B cell (primary cell): ENCODE data around the gene CEP164. TPM values are rescaled to one million over a fixed set of nuclear protein-coding genes. Genes with fewer than 3 reads are reported as not detected.

Source experiments
- ATAC-seq: fragments of 200-7000 bp; cut with Tn5 transposase; one replicate; pipeline ENCODE4 v1.10.0; 2021; ENCODE audit warnings: low read depth, mild to moderate bottlenecking, moderate number of reproducible peaks, moderate library complexity
- CTCF ChIA-PET: fragments of 350-600 bp; sonication (Branson Sonifier 250); formaldehyde crosslinking; loops from one replicate; lab custom pipeline; 2021; ENCODE audit warnings: antibody characterized with exemption, inconsistent platforms; lab: Charles Lee
- POLR2A ChIA-PET: fragments of 350-600 bp; sonication (Branson Sonifier 250); formaldehyde crosslinking; loops from one replicate; lab custom pipeline; 2021; ENCODE audit warnings: antibody characterized with exemption; lab: Charles Lee
- DNase-seq: peaks from one replicate; pipeline ENCODE4 v3.0.0; 2013
- H2AFZ ChIP-seq: 2 replicates; pipeline ENCODE4 v1.6.1; 2012; ENCODE audit warnings: mild to moderate bottlenecking, low read depth, low read length; ENCODE audit not compliant: insufficient read depth, poor library complexity, severe bottlenecking
- H3K27ac ChIP-seq, 2 donors: 1 replicate in 1 of 2; 2 replicates in 1 of 2; pipeline ENCODE4 v1.5.1; 2012 to 2013; ENCODE audit warnings: low read length in 2 of 2, mild to moderate bottlenecking in 2 of 2, moderate library complexity in 1 of 2
- H3K27me3 ChIP-seq, 4 experiments: fragments of 200-600 bp in 1 of 4; sonication (generic) in 1 of 4; replicated peaks in 1 of 4; 1 replicate in 2 of 4; 2 replicates in 2 of 4; pipeline versions ENCODE4 v1.6.1 to v1.7.0; 2013 to 2016; ENCODE audit warnings: low read length in 3 of 4, mild to moderate bottlenecking in 2 of 4, mixed read lengths in 1 of 4, moderate library complexity in 1 of 4; ENCODE audit not compliant: insufficient read depth in 4 of 4, control insufficient read depth in 3 of 4; ENCODE audit errors: control extremely low read depth in 1 of 4
- H3K36me3 ChIP-seq, 2 experiments: replicated peaks in 1 of 2; 1 replicate in 1 of 2; 2 replicates in 1 of 2; pipeline versions ENCODE4 v1.6.1 to v1.7.1; 2013; ENCODE audit warnings: low read length in 1 of 2; ENCODE audit not compliant: insufficient read depth in 2 of 2, control insufficient read depth in 1 of 2; ENCODE audit errors: control extremely low read depth in 1 of 2, extremely low read depth in 1 of 2
- H3K4me1 ChIP-seq, 2 donors: fragments of 200-600 bp in 1 of 2; sonication (generic) in 1 of 2; 1 replicate in 1 of 2; 2 replicates in 1 of 2; pipeline versions ENCODE4 v1.5.1 to v1.6.1; 2013 to 2017; ENCODE audit warnings: low read length in 2 of 2; ENCODE audit not compliant: control insufficient read depth in 2 of 2, insufficient read depth in 2 of 2
- H3K4me2 ChIP-seq: replicated peaks from 2 replicates; pipeline ENCODE3; 2012; ENCODE audit warnings: mild to moderate bottlenecking, low read depth, low read length; ENCODE audit not compliant: poor library complexity, severe bottlenecking
- H3K4me3 ChIP-seq, 5 experiments: fragments of 200-600 bp in 1 of 5; sonication (generic) in 1 of 5; 1 replicate in 3 of 5; 2 replicates in 2 of 5; pipeline versions ENCODE4 v1.5.1 to v1.7.0; 2011 to 2016; ENCODE audit warnings: low read length in 4 of 5, mild to moderate bottlenecking in 4 of 5, low read depth in 2 of 5, control low read depth in 1 of 5, moderate library complexity in 1 of 5; ENCODE audit not compliant: insufficient read depth in 1 of 5; ENCODE audit errors: control extremely low read depth in 1 of 5, extremely low read depth in 1 of 5
- H3K79me2 ChIP-seq: fragments of 200-600 bp; sonication (generic); one replicate; pipeline ENCODE4 v1.6.0; 2016; ENCODE audit warnings: low read length; ENCODE audit not compliant: control insufficient read depth, insufficient read depth
- H3K9ac ChIP-seq: fragments of 200-600 bp; sonication (generic); 2 replicates; pipeline ENCODE4 v1.6.1; 2017; ENCODE audit warnings: mild to moderate bottlenecking, low read length, moderate library complexity
- H3K9me3 ChIP-seq, 3 donors: one replicate each; pipeline versions ENCODE4 v1.6.1 to v1.7.1; 2013; ENCODE audit warnings: low read length in 2 of 3; ENCODE audit not compliant: control insufficient read depth in 2 of 3, insufficient read depth in 1 of 3; ENCODE audit errors: control extremely low read depth in 1 of 3
- H4K20me1 ChIP-seq: 2 replicates; pipeline ENCODE4 v1.6.0; 2012; ENCODE audit warnings: mild to moderate bottlenecking, low read length; ENCODE audit not compliant: insufficient read depth, control insufficient read depth, poor library complexity, severe bottlenecking
- H3K27ac Mint-ChIP-seq: one replicate; pipeline ENCODE4 v1.8.0; 2021; ENCODE audit warnings: mixed read lengths
- H3K27me3 Mint-ChIP-seq: one replicate; pipeline ENCODE4 v1.8.0; 2021; ENCODE audit warnings: mixed read lengths
- H3K4me1 Mint-ChIP-seq: one replicate; pipeline ENCODE4 v1.8.0; 2021; ENCODE audit warnings: mixed read lengths
- H3K4me3 Mint-ChIP-seq: one replicate; pipeline ENCODE4 v1.8.0; 2021; ENCODE audit warnings: mixed read lengths
- H3K9me3 Mint-ChIP-seq: one replicate; pipeline ENCODE4 v1.8.0; 2022; ENCODE audit warnings: mixed read lengths; ENCODE audit not compliant: insufficient read depth
- CTCF ChIP-seq: fragments of 200-600 bp; IDR thresholded peaks from one replicate; pipeline ENCODE4 v1.8.0; 2022; ENCODE audit warnings: antibody characterized with exemption, mild to moderate bottlenecking
- EZH2 ChIP-seq: IDR thresholded peaks from 2 replicates; pipeline ENCODE4 v1.6.1; 2012; ENCODE audit warnings: borderline replicate concordance, low read depth, mild to moderate bottlenecking, moderate library complexity, low read length; ENCODE audit not compliant: insufficient read depth, poor library complexity, severe bottlenecking
- WGBS: methylation state at CpG from one replicate; pipeline ENCODE4 v1.1.5; 2013; ENCODE audit warnings: missing lambda C conversion rate; ENCODE audit not compliant: insufficient coverage; 5-methylcytosine and 5-hydroxymethylcytosine counted together
- intact Hi-C: fragments of 100-400 bp; cut with micrococcal nuclease; formaldehyde crosslinking; loops from one replicate; pipeline ENCODE4 v1.10.0; 2022
- polyA plus RNA-seq: library from polyadenylated mRNA; depleted of rRNA; stranded (reverse); fragments of >200 nt; gene quantifications from 2 replicates; pipeline ENCODE4 v1.2.3, GENCODE V29; 2012
- total RNA-seq, 2 donors: library from RNA; stranded (reverse); fragments of 120-200 nt in 1 of 2; gene quantifications; 1 replicate in 1 of 2; 2 replicates in 1 of 2; pipeline versions ENCODE4 v1.2.3 to v1.2.4, GENCODE V29; 2013 to 2022

Gene CEP164
- total and polyA plus RNA-seq, 2 donors (not counting 1 experiment from before 2014, with no cell fraction given) = 31.5 to 54.8 TPM

GRCh38 chr11:117299351-117300282 lies 28.0 kb upstream of the CEP164 start:
- intact Hi-C loops = no loop called here
- CTCF ChIA-PET = no interaction called here
- no peaks in the 10 kb centered on the region for H3K9me3 ChIP-seq
- Mint-ChIP-seq H3K9me3 (no peaks in the 10 kb centered on the region), H3K27ac (no peak overlapping the region), H3K4me3 (no peak overlapping the region), H3K4me1 (no peaks in the 10 kb centered on the region), H3K27me3 (peaks cover 7% of the 10 kb centered on the region)
- DNase-seq (no peak), ATAC-seq (no peak)
- no peaks in the 10 kb centered on the region for H3K79me2 ChIP-seq
- H3K36me3 ChIP-seq = no peaks in the 10 kb centered on the region
- TF ChIP-seq EZH2 (no peak), CTCF (no peak)
- POLR2A ChIA-PET = no interaction called here
- H3K27me3 ChIP-seq = peaks cover 0 to 3% (median 0%) of the 10 kb centered on the region in 4 experiments
- H3K27ac ChIP-seq = no peak overlapping the region
- H4K20me1 ChIP-seq = no peaks in the 10 kb centered on the region
- H2AFZ ChIP-seq = no peak overlapping the region
- H3K9ac ChIP-seq = no peak overlapping the region
- H3K4me1 ChIP-seq = no peaks in the 10 kb centered on the region
- no peak overlapping the region for H3K4me2 ChIP-seq
- H3K4me3 ChIP-seq = no peak overlapping the region
- 84% methylated on average over 12 of the region's 12 CpGs for WGBS

GRCh38 chr11:117300283-117300663 lies 27.4 kb upstream of the CEP164 start:
- no peaks in the 10 kb centered on the region for H3K36me3 ChIP-seq
- no peak overlapping the region for H3K4me3 Mint-ChIP-seq
- no peaks in the 10 kb centered on the region for H3K4me1 ChIP-seq
- peaks cover 8% of the 10 kb centered on the region for H3K27me3 Mint-ChIP-seq
- H3K79me2 ChIP-seq = no peaks in the 10 kb centered on the region
- intact Hi-C loops = no loop called here
- H3K9me3 Mint-ChIP-seq = no peaks in the 10 kb centered on the region
- no peak overlapping the region for H3K4me2 ChIP-seq
- ChIA-PET CTCF (no interaction called here), POLR2A (no interaction called here)
- WGBS = 92% methylated on average over 13 of the region's 17 CpGs
- H2AFZ ChIP-seq = no peak overlapping the region
- TF ChIP-seq EZH2 = no peak
- TF ChIP-seq CTCF = no peak
- no peak overlapping the region for H3K4me3 ChIP-seq
- no peak overlapping the region for H3K27ac ChIP-seq
- peaks cover 0 to 3% (median 1%) of the 10 kb centered on the region in 4 experiments for H3K27me3 ChIP-seq
- ATAC-seq (no peak), DNase-seq (no peak)
- no peaks in the 10 kb centered on the region for H3K4me1 Mint-ChIP-seq
- H3K27ac Mint-ChIP-seq = no peak overlapping the region
- H3K9ac ChIP-seq = no peak overlapping the region
- H3K9me3 ChIP-seq = no peaks in the 10 kb centered on the region
- H4K20me1 ChIP-seq = no peaks in the 10 kb centered on the region
